ENCODE results near the gene CNTN5.

CNTN5 gene

DNA sequence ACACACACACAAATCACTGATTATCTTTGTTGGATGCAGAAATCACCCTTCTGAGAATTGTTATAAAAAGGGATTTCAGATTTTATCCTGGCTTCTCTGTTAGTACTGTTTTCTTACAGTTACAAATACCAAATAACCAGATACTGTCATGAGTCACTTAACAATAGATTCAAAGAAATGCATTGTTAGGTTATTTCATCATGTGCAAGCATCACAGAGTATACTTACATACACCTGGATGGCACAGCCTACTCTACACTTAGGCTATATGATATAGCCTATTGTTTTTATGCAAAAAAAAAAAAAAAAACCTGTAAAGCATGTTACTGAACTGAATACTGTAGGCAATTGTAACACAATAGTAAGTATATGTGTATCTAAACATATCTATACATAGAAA lies 1347.1 kb downstream of the CNTN5 start:
- DNase-seq: no peak

DNA sequence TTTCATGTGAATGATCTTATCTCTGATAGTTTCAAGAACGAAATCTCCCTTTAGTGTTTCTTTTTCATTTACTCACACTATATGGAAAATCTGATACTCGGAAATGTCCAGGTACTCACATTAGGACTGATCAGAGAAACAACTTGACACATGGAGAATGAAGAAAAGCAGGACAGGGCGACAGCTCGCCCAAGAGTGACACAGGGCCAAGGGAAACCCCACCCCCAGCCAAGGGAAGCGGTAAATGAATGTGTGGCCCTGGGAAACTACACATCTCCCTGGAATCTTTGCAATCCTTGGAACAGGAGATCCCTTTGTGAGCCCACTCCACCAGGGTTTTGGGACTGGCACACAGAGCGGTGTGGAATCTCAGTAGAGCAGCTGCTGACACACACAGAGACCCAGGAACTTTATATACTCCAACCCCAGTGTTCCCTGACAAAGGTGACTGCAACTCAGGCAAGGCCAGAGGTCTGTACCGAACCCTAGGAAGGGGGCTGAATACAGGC lies 1362.7 kb downstream of the CNTN5 start:
- DNase-seq: no peak

DNA sequence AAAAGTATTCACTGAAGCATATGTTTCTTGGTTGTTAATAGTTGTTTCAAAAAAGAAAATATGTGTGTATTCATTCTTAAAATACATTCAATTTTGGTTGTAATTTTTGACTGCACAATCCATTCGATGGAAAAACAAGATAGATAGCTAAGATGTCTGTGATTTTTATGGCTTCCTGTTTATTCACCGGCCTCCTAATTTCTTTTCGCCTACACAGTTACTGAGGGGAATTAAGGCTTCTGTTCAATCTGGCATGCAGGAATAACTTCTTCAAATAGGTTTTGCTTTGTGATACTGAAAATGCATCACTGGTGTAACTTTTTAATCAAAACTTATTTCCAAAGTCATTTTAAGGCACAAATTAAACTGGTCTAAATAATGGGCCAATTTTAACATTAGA lies 1375.5 kb downstream of the CNTN5 start:
- DNase-seq: no peak

GRCh38 chr11:100397401-100397800 lies 1376.7 kb downstream of the CNTN5 start:
- no peak for DNase-seq

GRCh38 chr11:100403816-100404215 lies 1383.1 kb downstream of the CNTN5 start:
- no peak for DNase-seq

- no peak for DNase-seq
Measured at GRCh38 chr11:100404907-100405306, 1384.2 kb downstream of the CNTN5 start.
